ENCODE measurements around the gene PHTF1.

PHTF1 gene

DNA sequence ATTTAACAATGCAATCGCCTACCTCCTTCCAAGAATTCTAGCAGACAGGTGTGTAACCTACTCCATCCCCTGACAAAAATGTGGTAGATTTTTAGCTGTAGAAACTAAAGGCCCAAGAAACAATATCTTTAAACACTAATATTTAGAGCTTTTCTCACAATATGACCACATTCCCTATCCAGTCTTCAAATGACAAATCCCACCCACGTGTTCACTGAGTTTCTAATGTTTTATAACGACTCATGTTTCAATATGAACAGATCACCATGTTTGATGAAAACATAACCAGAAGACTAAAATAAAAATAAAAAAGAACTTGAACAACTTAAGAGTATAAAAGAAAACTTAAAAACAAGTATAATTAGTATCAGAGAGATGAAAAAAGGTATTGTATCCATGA lies 28.4 kb upstream of the PHTF1 start:
- DNase-seq (ENCODE audit: low read depth): no peak
- H3K4me3 ChIP-seq (ENCODE audit: control insufficient read depth, low read depth, low read length): no peak overlapping the region
- no peak for TF ChIP-seq CTCF (IDR thresholded peaks at IDR 0.05; ENCODE audit: control insufficient read depth, insufficient read depth, low read depth, low read length, missing control alignments)

GRCh38 chr1:113786069-113786468 lies 26.8 kb upstream of the PHTF1 start:
- DNase-seq (ENCODE audit: low read depth): no peak
- H3K4me3 ChIP-seq (ENCODE audit: control insufficient read depth, low read depth, low read length): no peak overlapping the region
- TF ChIP-seq CTCF (IDR thresholded peaks at IDR 0.05; ENCODE audit: control insufficient read depth, insufficient read depth, low read depth, low read length, missing control alignments): no peak

DNA sequence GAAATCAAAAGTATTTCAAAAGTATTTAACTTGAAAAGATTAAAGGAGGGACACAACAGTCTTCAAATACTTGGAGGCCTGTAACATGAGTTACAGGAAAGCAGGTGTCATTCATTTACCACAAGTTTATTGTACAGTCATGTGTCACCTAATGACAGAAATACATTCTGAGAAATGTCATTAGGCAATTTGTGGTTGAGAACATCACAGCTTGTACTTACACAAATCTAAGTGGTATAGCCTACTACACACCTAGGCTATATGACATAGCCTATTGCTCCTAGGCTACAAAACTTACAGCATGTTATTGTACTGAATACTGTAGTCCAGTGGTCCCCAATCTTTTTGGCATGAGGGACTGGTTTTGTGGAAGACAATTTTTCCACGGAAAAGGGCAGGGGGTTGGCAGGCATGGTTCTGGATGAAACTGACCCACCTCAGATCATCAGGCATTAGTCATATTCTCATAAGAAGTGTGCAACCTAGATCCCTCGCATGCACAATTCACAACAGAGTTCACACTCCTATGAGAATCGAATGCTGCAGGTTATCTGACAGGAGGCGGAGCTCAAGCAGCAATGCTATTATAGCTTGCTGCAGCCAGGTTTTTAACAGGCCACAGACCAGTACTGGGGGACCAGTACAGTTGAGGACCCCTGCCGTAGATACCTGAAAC lies 25.0 kb upstream of the PHTF1 start:
- DNase-seq (ENCODE audit: low read depth): no peak
- no peak for TF ChIP-seq CTCF (IDR thresholded peaks at IDR 0.05; ENCODE audit: control insufficient read depth, insufficient read depth, low read depth, low read length, missing control alignments)
- H3K4me3 ChIP-seq (ENCODE audit: control insufficient read depth, low read depth, low read length): no peak overlapping the region

DNA sequence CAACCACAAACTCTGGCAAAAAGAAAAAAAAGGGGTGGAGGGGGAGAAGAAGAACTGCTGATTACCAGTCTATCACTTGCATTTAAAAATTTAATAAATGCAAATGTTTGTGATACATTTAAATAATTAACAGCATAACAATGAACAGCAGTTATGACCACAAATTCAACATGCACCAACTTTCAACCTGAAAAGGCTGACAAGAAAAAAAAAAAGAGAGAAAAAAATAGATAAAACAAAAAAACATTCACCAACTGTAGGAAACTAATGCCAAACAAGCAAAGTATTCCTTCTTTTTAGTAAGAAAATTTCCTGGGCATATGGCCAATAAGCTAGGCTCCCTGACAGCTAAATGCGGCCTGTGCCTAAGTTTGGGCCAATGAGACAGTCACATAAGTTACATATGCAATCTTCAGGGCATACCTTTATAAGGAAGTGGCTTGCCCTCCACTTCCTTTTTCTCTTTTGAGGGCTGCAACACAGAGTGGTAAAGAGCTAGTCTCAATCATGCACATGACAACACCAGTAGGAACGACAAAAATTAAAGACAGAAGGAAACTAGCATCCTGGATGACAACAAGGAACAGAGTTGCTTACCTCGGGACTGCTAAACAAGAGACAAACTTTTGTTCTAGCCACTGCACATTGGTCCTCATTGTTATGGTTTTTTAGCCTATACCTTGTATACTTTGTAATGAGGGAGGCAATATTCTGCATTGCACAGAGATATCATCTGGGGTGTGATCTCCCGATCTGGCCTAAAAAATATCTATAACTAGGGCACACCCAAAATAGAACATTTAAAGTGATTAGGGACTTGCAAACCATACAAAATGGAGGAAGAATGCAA lies 24.2 kb upstream of the PHTF1 start:
- no peak for DNase-seq (ENCODE audit: low read depth)
- TF ChIP-seq CTCF (IDR thresholded peaks at IDR 0.05; ENCODE audit: control insufficient read depth, insufficient read depth, low read depth, low read length, missing control alignments): no peak
- no peak overlapping the region for H3K4me3 ChIP-seq (ENCODE audit: control insufficient read depth, low read depth, low read length)

DNA sequence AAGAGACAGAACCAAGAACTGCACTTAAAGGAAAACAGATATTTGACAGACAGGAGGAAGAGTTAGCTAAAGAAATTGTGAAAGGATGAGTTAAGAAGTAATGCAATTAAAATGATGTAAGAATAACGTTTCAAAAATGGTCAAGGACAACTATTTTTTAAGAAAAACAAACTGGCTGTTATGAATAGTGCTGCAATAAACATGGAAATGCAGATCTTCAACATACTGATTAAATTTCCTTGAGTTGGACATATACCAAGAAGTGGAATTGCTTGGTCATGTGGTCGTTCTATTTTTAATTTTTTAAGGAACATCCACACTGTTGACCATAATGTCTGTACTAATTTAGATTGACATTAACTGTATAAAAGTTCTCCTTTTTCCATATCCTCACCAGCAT lies 23.1 kb upstream of the PHTF1 start:
- no peak for DNase-seq (ENCODE audit: low read depth)
- no peak for TF ChIP-seq CTCF (IDR thresholded peaks at IDR 0.05; ENCODE audit: control insufficient read depth, insufficient read depth, low read depth, low read length, missing control alignments)
- no peak overlapping the region for H3K4me3 ChIP-seq (ENCODE audit: control insufficient read depth, low read depth, low read length)

DNA sequence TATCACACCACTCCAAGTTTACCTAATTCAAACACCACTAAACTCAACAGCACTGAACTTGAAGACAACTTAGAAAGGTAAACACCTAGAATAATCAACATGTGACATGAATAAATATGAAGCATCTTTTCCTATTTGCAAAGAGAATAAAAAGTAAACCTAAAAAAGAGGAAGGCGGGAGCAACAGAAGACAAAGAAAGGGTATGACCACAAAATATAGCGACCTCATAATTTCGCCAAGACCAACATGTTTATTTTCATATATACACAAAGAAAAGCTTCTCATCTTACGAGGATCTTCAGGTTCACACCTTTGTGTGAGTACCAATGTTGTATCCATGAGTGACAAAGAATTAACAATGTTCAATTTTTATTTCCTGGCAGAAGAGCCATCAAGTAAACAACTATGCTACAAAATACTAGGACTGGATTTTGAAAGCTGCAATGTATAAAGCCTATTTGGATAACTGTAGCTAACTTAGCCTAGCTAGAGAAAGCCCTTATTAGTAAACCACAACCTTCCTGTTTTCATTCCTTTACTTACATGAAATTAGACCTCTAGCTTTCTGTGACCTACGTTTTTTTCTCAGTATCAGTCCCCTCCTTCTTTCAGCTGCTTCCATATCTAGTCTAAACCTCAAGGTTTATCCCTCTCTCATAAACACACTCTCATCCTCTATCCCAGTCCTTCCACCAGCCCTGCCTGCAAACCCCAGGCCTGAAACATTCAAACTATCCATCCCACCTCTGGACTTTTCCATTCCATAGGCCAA lies 21.3 kb upstream of the PHTF1 start:
- no peak for TF ChIP-seq CTCF (IDR thresholded peaks at IDR 0.05; ENCODE audit: control insufficient read depth, insufficient read depth, low read depth, low read length, missing control alignments)
- no peak for DNase-seq (ENCODE audit: low read depth)
- H3K4me3 ChIP-seq (ENCODE audit: control insufficient read depth, low read depth, low read length): no peak overlapping the region
